Liver (tissue), 3 donors: ENCODE measurements around the gene PLD3.

Experiments
- GABPA ChIP-seq, 2 donors: IDR thresholded peaks in 1 of 2; conservative IDR thresholded peaks in 1 of 2; 2 replicates each; pipeline ENCODE4 v1.6.1; 2016; ENCODE audit warnings: antibody characterized with exemption in 2 of 2, mild to moderate bottlenecking in 1 of 2, moderate library complexity in 1 of 2
- SP1 ChIP-seq: IDR thresholded peaks from 2 replicates; pipeline ENCODE4 v1.6.1; 2018; ENCODE audit warnings: antibody characterized with exemption, mild to moderate bottlenecking
- TF ChIP-seq, protein P1 (sequence below): fragments of 150-350 bp; IDR thresholded peaks from 2 replicates; pipeline ENCODE4 v1.5.1; 2017; ENCODE audit warnings: improper control_type of control experiment, low read depth, low read length; ENCODE audit not compliant: missing input control
- donor health status: healthy.
- donor health status: healthy.

DNA sequence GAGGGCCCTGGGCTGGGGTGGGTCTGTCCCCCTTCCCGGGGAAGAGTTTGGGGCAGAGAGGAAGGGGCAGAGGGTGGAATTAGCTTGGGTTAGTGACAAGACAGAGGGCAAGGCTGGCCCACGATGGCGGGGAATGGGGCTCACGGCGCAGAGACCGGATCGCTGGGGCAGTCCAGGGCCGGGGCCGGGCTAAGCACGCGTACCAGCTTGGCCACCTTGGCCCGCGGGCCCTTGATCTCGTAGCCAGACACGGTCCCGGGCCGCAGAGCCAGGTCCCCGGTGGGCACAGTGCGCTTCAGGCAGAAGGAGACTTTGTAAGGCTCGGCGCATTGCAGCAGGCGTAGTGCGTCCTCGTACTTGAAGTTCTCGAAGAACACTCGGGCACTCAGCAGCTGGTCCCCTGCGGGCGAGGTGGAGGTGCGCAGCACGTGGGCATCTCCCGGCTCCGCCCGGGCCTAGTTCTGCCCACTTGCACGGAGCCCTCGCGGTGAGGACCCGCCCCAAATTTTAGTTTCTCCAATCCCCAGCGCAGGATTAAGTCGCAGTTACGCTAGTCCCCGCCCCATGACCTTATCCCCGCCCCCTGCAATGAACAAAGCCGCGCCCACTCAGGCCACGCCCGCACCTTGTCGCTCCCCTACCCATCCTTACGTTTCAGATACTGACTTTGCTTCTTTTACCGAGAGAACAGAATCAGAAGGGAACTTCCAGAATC, 50.1 kb downstream of the PLD3 start:
- TF ChIP-seq GABPA (IDR thresholded peaks at IDR 0.05 in 1 of 2, conservative IDR thresholded peaks at IDR 0.05 in 1 of 2) (no peak), SP1 (no peak)
- TF ChIP-seq, protein P1, sequence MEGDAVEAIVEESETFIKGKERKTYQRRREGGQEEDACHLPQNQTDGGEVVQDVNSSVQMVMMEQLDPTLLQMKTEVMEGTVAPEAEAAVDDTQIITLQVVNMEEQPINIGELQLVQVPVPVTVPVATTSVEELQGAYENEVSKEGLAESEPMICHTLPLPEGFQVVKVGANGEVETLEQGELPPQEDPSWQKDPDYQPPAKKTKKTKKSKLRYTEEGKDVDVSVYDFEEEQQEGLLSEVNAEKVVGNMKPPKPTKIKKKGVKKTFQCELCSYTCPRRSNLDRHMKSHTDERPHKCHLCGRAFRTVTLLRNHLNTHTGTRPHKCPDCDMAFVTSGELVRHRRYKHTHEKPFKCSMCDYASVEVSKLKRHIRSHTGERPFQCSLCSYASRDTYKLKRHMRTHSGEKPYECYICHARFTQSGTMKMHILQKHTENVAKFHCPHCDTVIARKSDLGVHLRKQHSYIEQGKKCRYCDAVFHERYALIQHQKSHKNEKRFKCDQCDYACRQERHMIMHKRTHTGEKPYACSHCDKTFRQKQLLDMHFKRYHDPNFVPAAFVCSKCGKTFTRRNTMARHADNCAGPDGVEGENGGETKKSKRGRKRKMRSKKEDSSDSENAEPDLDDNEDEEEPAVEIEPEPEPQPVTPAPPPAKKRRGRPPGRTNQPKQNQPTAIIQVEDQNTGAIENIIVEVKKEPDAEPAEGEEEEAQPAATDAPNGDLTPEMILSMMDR = no peak
